SK-N-DZ (cell line): ENCODE measurements around the gene ULK2.
"Not testable (repeated sequence)": the region's sequence is repeated elsewhere in the genome, so short reads cannot be mapped to it uniquely, and the experiment has no call there.

Source experiments
- DNase-seq: peaks from one replicate; pipeline ENCODE4 v3.0.0-alpha.2; 2015; ENCODE audit warnings: low spot score

Gene ULK2

GRCh38 chr17:19768046-19768782, 99.5 kb downstream of the ULK2 start:
- DNase-seq: no peak

- DNase-seq: peak; percentile 62
These were observed 101.1 kb downstream of the ULK2 start for GRCh38 chr17:19766421-19767270.

GRCh38 chr17:19766016-19766415, 101.7 kb downstream of the ULK2 start:
- DNase-seq: no peak

- DNase-seq: not testable (repeated sequence)
These were observed 103.7 kb downstream of the ULK2 start for GRCh38 chr17:19763991-19764390.

GRCh38 chr17:19763416-19763815, 104.3 kb downstream of the ULK2 start:
- no peak for DNase-seq

GRCh38 chr17:19762515-19762961, 105.2 kb downstream of the ULK2 start:
- peak; percentile 71 for DNase-seq

- DNase-seq: no peak
These were observed 107.0 kb downstream of the ULK2 start for GRCh38 chr17:19760746-19761145.

- peak; percentile 64 for DNase-seq
These were observed 107.9 kb downstream of the ULK2 start for GRCh38 chr17:19759568-19760549.

- no peak for DNase-seq
These were observed 110.1 kb downstream of the ULK2 start for GRCh38 chr17:19757536-19758180.

GRCh38 chr17:19756546-19756945, 111.2 kb downstream of the ULK2 start:
- no peak for DNase-seq

GRCh38 chr17:19755821-19756510, 111.8 kb downstream of the ULK2 start:
- DNase-seq: no peak

GRCh38 chr17:19755392-19755791, 112.3 kb downstream of the ULK2 start:
- DNase-seq: no peak

GRCh38 chr17:19753661-19754463, 113.9 kb downstream of the ULK2 start:
- DNase-seq: no peak

- no peak for DNase-seq
These were observed 114.7 kb downstream of the ULK2 start for GRCh38 chr17:19753051-19753509.

GRCh38 chr17:19752216-19753050, 115.3 kb downstream of the ULK2 start:
- DNase-seq: no peak

GRCh38 chr17:19750835-19751234, 116.9 kb downstream of the ULK2 start:
- DNase-seq: no peak

- DNase-seq: no peak
These were observed 117.6 kb downstream of the ULK2 start for GRCh38 chr17:19750020-19750572.

- DNase-seq: no peak
These were observed 118.9 kb downstream of the ULK2 start for GRCh38 chr17:19748807-19749193.
